G401 (cell line): ENCODE results near the gene TNK1. TPM values are rescaled to one million over a fixed set of nuclear protein-coding genes. Genes with fewer than 3 reads are reported as not detected.

ENCODE experiments used
- total RNA-seq: library from RNA; depleted of rRNA; stranded (reverse); fragments of >200 nt; shearing (Covaris generic); gene quantifications from 2 replicates; pipeline ENCODE4 v1.2.3, GENCODE V29; 2014; rRNA removed

TNK1 gene
- total RNA-seq, 1 experiment from 2014 or later: not detected

Other genes with a start within 250 kb of the TNK1 start
- 3.3 and 7.1 TPM in 2 replicates for gene ASGR1, start 201.7 kb upstream of the TNK1 start, total RNA-seq
- 15.5 and 18.8 TPM in 2 replicates for gene DLG4, start 161.3 kb upstream of the TNK1 start, total RNA-seq
- gene ACADVL, start 161.2 kb upstream of the TNK1 start, total RNA-seq: 399 and 405 TPM in 2 replicates
- 89.9 and 99.0 TPM in 2 replicates for gene DVL2, start 146.6 kb upstream of the TNK1 start, total RNA-seq
- 113 and 121 TPM in 2 replicates for gene PHF23, start 141.6 kb upstream of the TNK1 start, total RNA-seq
- gene GABARAP, start 138.6 kb upstream of the TNK1 start, total RNA-seq: 227 and 249 TPM in 2 replicates
- gene CTDNEP1, start 129.4 kb upstream of the TNK1 start, total RNA-seq: 18.3 and 26.8 TPM in 2 replicates
- 74.1 and 95.6 TPM in 2 replicates for gene ELP5, start 128.9 kb upstream of the TNK1 start, total RNA-seq
- 0.17 and 3.5 TPM in 2 replicates for gene CLDN7, start 118.6 kb upstream of the TNK1 start, total RNA-seq
- gene SLC2A4, start 99.4 kb upstream of the TNK1 start, total RNA-seq: 2.3 and 2.7 TPM in 2 replicates
- gene YBX2, start 86.5 kb upstream of the TNK1 start, total RNA-seq: 20.5 and 20.9 TPM in 2 replicates
- 1,140 and 1,147 TPM in 2 replicates for gene EIF5A, start 73.5 kb upstream of the TNK1 start, total RNA-seq
- gene GPS2, start 65.7 kb upstream of the TNK1 start, total RNA-seq: 109 and 113 TPM in 2 replicates
- 21.4 and 50.0 TPM in 2 replicates for gene NEURL4, start 51.8 kb upstream of the TNK1 start, total RNA-seq
- 0.61 TPM in 1 of 2 replicates, not detected in the other for gene ACAP1, start 44.6 kb upstream of the TNK1 start, total RNA-seq
- gene KCTD11, start 28.9 kb upstream of the TNK1 start, total RNA-seq: 12.0 and 14.3 TPM in 2 replicates
- gene TMEM95, start 25.9 kb upstream of the TNK1 start, total RNA-seq: not detected in 2 replicates
- 7.9 and 8.3 TPM in 2 replicates for gene PLSCR3, start 13.4 kb downstream of the TNK1 start, total RNA-seq
- gene TMEM256, start 23.0 kb downstream of the TNK1 start, total RNA-seq: 200 and 369 TPM in 2 replicates
- 5.5 and 6.8 TPM in 2 replicates for gene NLGN2, start 26.8 kb downstream of the TNK1 start, total RNA-seq
- gene SPEM1, start 39.2 kb downstream of the TNK1 start, total RNA-seq: not detected in 2 replicates
- not detected in 2 replicates for gene SPEM2, start 44.5 kb downstream of the TNK1 start, total RNA-seq
- gene SPEM3, start 47.8 kb downstream of the TNK1 start, total RNA-seq: not detected in 2 replicates
- 4.6 and 4.9 TPM in 2 replicates for gene TMEM102, start 54.3 kb downstream of the TNK1 start, total RNA-seq
- 20.4 and 24.2 TPM in 2 replicates for gene FGF11, start 58.4 kb downstream of the TNK1 start, total RNA-seq
- gene CHRNB1, start 64.0 kb downstream of the TNK1 start, total RNA-seq: 7.6 and 24.0 TPM in 2 replicates
- gene ZBTB4, start 98.5 kb downstream of the TNK1 start, total RNA-seq: 4.1 and 4.4 TPM in 2 replicates
- not detected in 2 replicates for gene SLC35G6, start 100.4 kb downstream of the TNK1 start, total RNA-seq
- 52.7 and 52.8 TPM in 2 replicates for gene POLR2A, start 103.3 kb downstream of the TNK1 start, total RNA-seq
- not detected in 2 replicates for gene TNFSF12, start 168.0 kb downstream of the TNK1 start, total RNA-seq
- 1.5 TPM in 1 of 2 replicates, not detected in the other for gene TNFSF13, start 177.7 kb downstream of the TNK1 start, total RNA-seq
- gene SENP3, start 180.8 kb downstream of the TNK1 start, total RNA-seq: 157 and 182 TPM in 2 replicates
- gene CD68, start 198.5 kb downstream of the TNK1 start, total RNA-seq: 119 and 129 TPM in 2 replicates
- gene MPDU1, start 202.8 kb downstream of the TNK1 start, total RNA-seq: 151 and 157 TPM in 2 replicates
- 6.8 and 12.1 TPM in 2 replicates for gene SOX15, start 209.0 kb downstream of the TNK1 start, total RNA-seq
- 75.9 and 88.0 TPM in 2 replicates for gene FXR2, start 233.8 kb downstream of the TNK1 start, total RNA-seq
- 70.2 and 96.9 TPM in 2 replicates for gene SAT2, start 246.7 kb downstream of the TNK1 start, total RNA-seq
- gene SHBG, start 249.0 kb downstream of the TNK1 start, total RNA-seq: not detected in 2 replicates